Amygdala (tissue), 56 donors: ENCODE measurements around the gene PIWIL1.

Source experiments
- DNase-seq, 56 donors: peaks; one replicate each; lab custom pipeline; 2025; lab: John Stamatoyannopoulos, UW

The PIWIL1 gene

GRCh38 chr12:130337488-130338303 lies at the start of gene PIWIL1:
PIWIL1 (plus strand) TSS chr12:130337887; CDS start chr12:130342592, 4,705 bp downstream.
- no peak for DNase-seq

- no peak for DNase-seq
Measured at GRCh38 chr12:130288206-130288605, 49.5 kb upstream of the PIWIL1 start.

- no peak for DNase-seq
Measured at GRCh38 chr12:130288691-130289090, 49.0 kb upstream of the PIWIL1 start.

- DNase-seq = no peak
Measured at GRCh38 chr12:130290114-130290513, 47.6 kb upstream of the PIWIL1 start.

GRCh38 chr12:130298322-130299021 lies 39.2 kb upstream of the PIWIL1 start:
- DNase-seq = no peak

GRCh38 chr12:130299574-130299973 lies 38.1 kb upstream of the PIWIL1 start:
- no peak for DNase-seq

GRCh38 chr12:130300090-130300489 lies 37.6 kb upstream of the PIWIL1 start:
- no peak for DNase-seq

GRCh38 chr12:130300737-130301535 lies 36.8 kb upstream of the PIWIL1 start:
- no peak for DNase-seq

GRCh38 chr12:130301559-130301958 lies 36.1 kb upstream of the PIWIL1 start:
- DNase-seq = no peak

- DNase-seq = no peak
Measured at GRCh38 chr12:130303781-130304180, 33.9 kb upstream of the PIWIL1 start.

- no peak for DNase-seq
Measured at GRCh38 chr12:130307859-130308258, 29.8 kb upstream of the PIWIL1 start.

- no peak for DNase-seq
Measured at GRCh38 chr12:130308393-130308792, 29.3 kb upstream of the PIWIL1 start.

GRCh38 chr12:130316251-130316650 lies 21.4 kb upstream of the PIWIL1 start:
- no peak for DNase-seq

GRCh38 chr12:130320536-130320935 lies 17.2 kb upstream of the PIWIL1 start:
- no peak for DNase-seq

GRCh38 chr12:130322263-130322662 lies 15.4 kb upstream of the PIWIL1 start:
- DNase-seq = no peak

GRCh38 chr12:130330685-130331084 lies 7.0 kb upstream of the PIWIL1 start:
- DNase-seq = no peak

GRCh38 chr12:130331146-130331545 lies 6.5 kb upstream of the PIWIL1 start:
- DNase-seq = no peak

GRCh38 chr12:130333341-130333740 lies 4.3 kb upstream of the PIWIL1 start:
- no peak for DNase-seq

GRCh38 chr12:130334399-130334798 lies 3.3 kb upstream of the PIWIL1 start:
- DNase-seq = no peak

GRCh38 chr12:130334937-130335336 lies 2.8 kb upstream of the PIWIL1 start:
- DNase-seq = peak in 6 of 56 donors; percentile 5 to 27 (median 12)
